HEK293 (cell line): ENCODE data around the gene RNH1.

Experiments
- GLIS2 ChIP-seq: fragments of 450-650 bp; formaldehyde crosslinking; IDR thresholded peaks from 2 replicates; pipeline ENCODE4 v1.5.1; 2016; ENCODE audit warnings: missing biosample characterization, missing genetic modification characterization
- MZF1 ChIP-seq: fragments of 450-650 bp; formaldehyde crosslinking; IDR thresholded peaks from 2 replicates; pipeline ENCODE4 v1.5.1; 2017; ENCODE audit warnings: missing biosample characterization, missing genetic modification characterization, borderline replicate concordance
- OSR2 ChIP-seq: fragments of 450-650 bp; formaldehyde crosslinking; IDR thresholded peaks from 2 replicates; pipeline ENCODE4 v1.5.1; 2016; ENCODE audit warnings: missing biosample characterization, missing genetic modification characterization
- PATZ1 ChIP-seq: fragments of 450-650 bp; formaldehyde crosslinking; IDR thresholded peaks from 2 replicates; pipeline ENCODE4 v1.5.1; 2016; ENCODE audit warnings: missing biosample characterization, missing genetic modification characterization
- PRDM2 ChIP-seq: fragments of 450-650 bp; formaldehyde crosslinking; IDR thresholded peaks from 2 replicates; pipeline ENCODE4 v1.5.1; 2016; ENCODE audit warnings: missing biosample characterization, missing genetic modification characterization, borderline replicate concordance
- REST ChIP-seq: fragments of 450-650 bp; formaldehyde crosslinking; IDR thresholded peaks from 2 replicates; pipeline ENCODE4 v1.5.1; 2016; ENCODE audit warnings: missing biosample characterization, missing genetic modification characterization
- SP2 ChIP-seq: fragments of 450-650 bp; formaldehyde crosslinking; IDR thresholded peaks from 2 replicates; pipeline ENCODE4 v1.5.1; 2016; ENCODE audit warnings: missing biosample characterization, missing genetic modification characterization
- TSHZ1 ChIP-seq: fragments of 450-650 bp; formaldehyde crosslinking; IDR thresholded peaks from 2 replicates; pipeline ENCODE4 v1.5.1; 2016; ENCODE audit warnings: missing biosample characterization, missing genetic modification characterization, borderline replicate concordance
- ZBTB1 ChIP-seq: fragments of 450-650 bp; formaldehyde crosslinking; IDR thresholded peaks from 2 replicates; pipeline ENCODE4 v1.5.1; 2016; ENCODE audit warnings: missing biosample characterization, missing genetic modification characterization
- ZBTB26 ChIP-seq: fragments of 450-650 bp; formaldehyde crosslinking; optimal IDR thresholded peaks from 2 replicates; pipeline ENCODE3; 2016; ENCODE audit warnings: missing biosample characterization, mild to moderate bottlenecking, missing genetic modification characterization
- ZBTB8A ChIP-seq: fragments of 450-650 bp; formaldehyde crosslinking; IDR thresholded peaks from 2 replicates; pipeline ENCODE4 v1.5.1; 2016; ENCODE audit warnings: missing biosample characterization, missing genetic modification characterization
- ZIC2 ChIP-seq: fragments of 450-650 bp; formaldehyde crosslinking; IDR thresholded peaks from 2 replicates; pipeline ENCODE4 v1.5.1; 2016; ENCODE audit warnings: missing biosample characterization, missing genetic modification characterization
- ZNF112 ChIP-seq: fragments of 450-650 bp; formaldehyde crosslinking; IDR thresholded peaks from 2 replicates; pipeline ENCODE4 v1.5.0; 2017; ENCODE audit warnings: missing biosample characterization, missing genetic modification characterization
- ZNF132 ChIP-seq: fragments of 450-650 bp; formaldehyde crosslinking; IDR thresholded peaks from 2 replicates; pipeline ENCODE4 v1.5.1; 2017; ENCODE audit warnings: missing biosample characterization, missing genetic modification characterization, borderline replicate concordance
- ZNF155 ChIP-seq: fragments of 450-650 bp; formaldehyde crosslinking; IDR thresholded peaks from 2 replicates; pipeline ENCODE4 v1.5.1; 2016; ENCODE audit warnings: missing biosample characterization, missing genetic modification characterization
- ZNF174 ChIP-seq: fragments of 450-650 bp; formaldehyde crosslinking; IDR thresholded peaks from 2 replicates; pipeline ENCODE4 v1.5.0; 2017; ENCODE audit warnings: missing biosample characterization, mild to moderate bottlenecking, missing genetic modification characterization
- ZNF274 ChIP-seq, 2 experiments: fragments of 200-500 bp in 1 of 2; fragments of 450-650 bp in 1 of 2; sonication (Bioruptor generic) in 1 of 2; formaldehyde crosslinking in 1 of 2; IDR thresholded peaks; 2 replicates each; pipeline versions ENCODE4 v1.5.1 to v1.6.1; 2014 to 2016; ENCODE audit warnings: borderline replicate concordance in 1 of 2, inconsistent platforms in 1 of 2, low read length in 1 of 2, missing biosample characterization in 1 of 2, missing genetic modification characterization in 1 of 2
- ZNF843 ChIP-seq: fragments of 450-650 bp; formaldehyde crosslinking; IDR thresholded peaks from 2 replicates; pipeline ENCODE4 v1.5.1; 2016; ENCODE audit warnings: missing biosample characterization, missing genetic modification characterization
- ZSCAN16 ChIP-seq: fragments of 450-650 bp; formaldehyde crosslinking; IDR thresholded peaks from 2 replicates; pipeline ENCODE4 v1.5.1; 2016; ENCODE audit warnings: missing biosample characterization, missing genetic modification characterization
- ZSCAN18 ChIP-seq: fragments of 450-650 bp; formaldehyde crosslinking; IDR thresholded peaks from 2 replicates; pipeline ENCODE4 v1.5.1; 2016; ENCODE audit warnings: missing biosample characterization, missing genetic modification characterization

The RNH1 gene

GRCh38 chr11:554428-555226 lies 47.6 kb upstream of the RNH1 start (continued):
- TF ChIP-seq REST (tag by site-specific recombination) (no peak), SP2 (tag by site-specific recombination) (0 out of 2 replicates have a peak, but pooled peaks have one; percentile 10), MZF1 (tag by site-specific recombination) (no peak), PATZ1 (tag by site-specific recombination) (no peak), ZNF274 (IDR thresholded peaks at IDR 0.05; ENCODE audit: low read length) (no peak), ZNF274 (tag by site-specific recombination; IDR thresholded peaks at IDR 0.05; ENCODE audit: borderline replicate concordance) (no peak), ZIC2 (peak; percentile 31; the same call in 1 of the 2 replicates), ZNF132 (tag by site-specific recombination) (no peak), ZNF174 (tag by site-specific recombination) (no peak), ZBTB26 (tag by site-specific recombination) (peak; percentile 42), TSHZ1 (tag by site-specific recombination) (no peak), ZBTB1 (tag by site-specific recombination) (no peak), ZNF843 (tag by site-specific recombination) (no peak), GLIS2 (tag by site-specific recombination) (peak; percentile 24; the same call in 1 of the 2 replicates), ZNF155 (no peak), ZSCAN18 (tag by site-specific recombination) (no peak), ZBTB8A (tag by site-specific recombination) (peak; percentile 80), ZNF112 (tag by site-specific recombination) (no peak), PRDM2 (no peak), ZSCAN16 (no peak), OSR2 (tag by site-specific recombination) (0 out of 2 replicates have a peak, but pooled peaks have one; percentile 23)
